ENCODE results near the gene PNPLA1. TPM values are rescaled to one million over a fixed set of nuclear protein-coding genes. Genes with fewer than 3 reads are reported as not detected.

PNPLA1 gene
- total RNA-seq, 1 donor from 2014 or later: not detected

- Histone ChIP-seq H4K20me1 (ENCODE audit: low read depth) (no peaks in the 10 kb centered on the region), H3K4me3 (no peak overlapping the region), H2AFZ (replicated peaks) (no peak overlapping the region), H3K9ac (no peak overlapping the region), H3K36me3 (no peaks in the 10 kb centered on the region), H3K79me2 (ENCODE audit: low read depth) (no peaks in the 10 kb centered on the region), H3F3A (ENCODE audit: low read depth) (no peaks in the 10 kb centered on the region), H3K4me2 (peak overlapping the region; percentile 12), H3K9me3 (ENCODE audit: low read depth) (no peaks in the 10 kb centered on the region), H3K27ac (no peak overlapping the region), H3K27me3 (no peaks in the 10 kb centered on the region), H3K4me1 (peaks cover 21% of the 10 kb centered on the region)
- no peak for TF ChIP-seq EZH2 (IDR thresholded peaks at IDR 0.05)
- no peak for TF ChIP-seq EZH2phosphoT487 (IDR thresholded peaks at IDR 0.05)
- TF ChIP-seq CTCF (IDR thresholded peaks at IDR 0.05): no peak
- H3K4me3 Mint-ChIP-seq: peak overlapping the region; percentile 49
- H3K27me3 Mint-ChIP-seq (ENCODE audit: insufficient read depth, low read depth): peaks cover 20% of the 10 kb centered on the region
- H3K27ac Mint-ChIP-seq: peak overlapping the region; percentile 98
- peaks cover 69% of the 10 kb centered on the region for H3K4me1 Mint-ChIP-seq
- DNase-seq (ENCODE audit: low spot score): peak; percentile 66
- no peaks in the 10 kb centered on the region for H3K36me3 Mint-ChIP-seq
- no peaks in the 10 kb centered on the region for H3K9me3 Mint-ChIP-seq
Observed at GRCh38 chr6:36326356-36326995, 56.6 kb downstream of the PNPLA1 start.

DNA sequence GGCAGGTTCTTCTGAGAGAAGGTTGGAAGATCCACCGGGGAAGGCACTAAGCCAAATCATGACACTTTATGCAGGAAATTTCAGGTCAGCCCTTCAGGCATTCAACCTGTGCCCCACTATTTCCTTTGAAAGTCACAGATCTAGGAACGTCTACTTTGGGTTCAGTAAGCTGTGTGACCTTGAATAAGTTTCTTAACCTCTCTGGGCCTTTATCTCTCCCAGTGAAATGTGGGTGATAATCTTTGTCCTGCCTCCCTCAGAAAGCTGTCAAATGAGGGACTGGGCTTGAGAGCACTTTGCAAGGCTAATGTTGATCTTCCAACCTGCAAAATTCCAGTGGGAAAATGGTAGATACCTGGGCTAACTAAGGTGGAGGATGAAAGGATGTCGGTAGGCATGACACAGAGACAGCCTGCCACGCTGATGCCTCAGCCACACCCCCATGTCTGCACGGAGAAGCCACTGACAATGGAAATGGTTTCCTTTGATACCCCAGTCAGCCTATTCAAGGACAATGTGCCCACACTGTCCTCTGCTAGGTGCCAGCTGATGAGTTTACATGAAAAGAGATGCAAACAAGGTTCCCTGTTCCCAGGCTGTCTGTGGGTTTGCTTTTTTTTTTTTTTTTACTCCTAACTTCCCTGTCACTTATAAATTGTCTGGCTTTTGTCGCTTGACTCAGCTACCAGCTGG lies 57.5 kb downstream of the PNPLA1 start:
- TF ChIP-seq EZH2phosphoT487 (IDR thresholded peaks at IDR 0.05): no peak
- TF ChIP-seq CTCF (IDR thresholded peaks at IDR 0.05): no peak
- TF ChIP-seq EZH2 (IDR thresholded peaks at IDR 0.05): no peak
- Histone ChIP-seq H3K4me1 (peaks cover 21% of the 10 kb centered on the region), H4K20me1 (ENCODE audit: low read depth) (no peaks in the 10 kb centered on the region), H3K79me2 (ENCODE audit: low read depth) (no peaks in the 10 kb centered on the region), H3K4me2 (no peak overlapping the region), H3K9me3 (ENCODE audit: low read depth) (no peaks in the 10 kb centered on the region), H3K27ac (no peak overlapping the region), H3F3A (ENCODE audit: low read depth) (no peaks in the 10 kb centered on the region), H3K27me3 (no peaks in the 10 kb centered on the region), H2AFZ (replicated peaks) (no peak overlapping the region), H3K36me3 (no peaks in the 10 kb centered on the region), H3K9ac (no peak overlapping the region), H3K4me3 (no peak overlapping the region)
- no peaks in the 10 kb centered on the region for H3K9me3 Mint-ChIP-seq
- DNase-seq (ENCODE audit: low spot score): no peak
- H3K36me3 Mint-ChIP-seq: no peaks in the 10 kb centered on the region
- peaks cover 23% of the 10 kb centered on the region for H3K27me3 Mint-ChIP-seq (ENCODE audit: insufficient read depth, low read depth)
- peaks cover 77% of the 10 kb centered on the region for H3K4me1 Mint-ChIP-seq
- no peak overlapping the region for H3K27ac Mint-ChIP-seq
- H3K4me3 Mint-ChIP-seq: peak overlapping the region; percentile 9

- no peaks in the 10 kb centered on the region for H3K36me3 ChIP-seq
- Mint-ChIP-seq H3K9me3 (no peaks in the 10 kb centered on the region), H3K4me1 (peaks cover 74% of the 10 kb centered on the region), H3K36me3 (no peaks in the 10 kb centered on the region), H3K27me3 (ENCODE audit: insufficient read depth, low read depth) (peaks cover 21% of the 10 kb centered on the region), H3K4me3 (no peak overlapping the region), H3K27ac (no peak overlapping the region)
- no peak overlapping the region for H3K4me3 ChIP-seq
- no peak overlapping the region for H2AFZ ChIP-seq (replicated peaks)
- no peaks in the 10 kb centered on the region for H3F3A ChIP-seq (ENCODE audit: low read depth)
- TF ChIP-seq CTCF (IDR thresholded peaks at IDR 0.05) (no peak), EZH2 (IDR thresholded peaks at IDR 0.05) (no peak), EZH2phosphoT487 (IDR thresholded peaks at IDR 0.05) (no peak)
- H3K4me2 ChIP-seq: no peak overlapping the region
- no peak for DNase-seq (ENCODE audit: low spot score)
- no peaks in the 10 kb centered on the region for H4K20me1 ChIP-seq (ENCODE audit: low read depth)
- peaks cover 20% of the 10 kb centered on the region for H3K4me1 ChIP-seq
- H3K27me3 ChIP-seq: no peaks in the 10 kb centered on the region
- no peak overlapping the region for H3K27ac ChIP-seq
- H3K79me2 ChIP-seq (ENCODE audit: low read depth): no peaks in the 10 kb centered on the region
- H3K9ac ChIP-seq: no peak overlapping the region
- H3K9me3 ChIP-seq (ENCODE audit: low read depth): no peaks in the 10 kb centered on the region
Observed at GRCh38 chr6:36327919-36328236, 58.0 kb downstream of the PNPLA1 start.

Data from neural progenitor cell (in vitro differentiated cells).